HG03064 (cell line): ENCODE results near the gene DGKI.

ENCODE experiments used
- ATAC-seq: cut with Tn5 transposase; IDR thresholded peaks from one replicate; pipeline ENCODE4 v1.9.1; 2021; ENCODE audit warnings: low read depth; ENCODE audit not compliant: unreplicated experiment

DGKI gene

GRCh38 chr7:137393570-137393969, 453.2 kb downstream of the DGKI start:
- ATAC-seq, result no peak

- no peak for ATAC-seq
These were observed 456.7 kb downstream of the DGKI start for GRCh38 chr7:137390076-137390475.

- no peak for ATAC-seq
These were observed 457.9 kb downstream of the DGKI start for GRCh38 chr7:137388916-137389315.

- ATAC-seq, result no peak
These were observed 459.8 kb downstream of the DGKI start for GRCh38 chr7:137386966-137387365.

- no peak for ATAC-seq
These were observed 465.7 kb downstream of the DGKI start for GRCh38 chr7:137381045-137381444.

- ATAC-seq, result no peak
These were observed 473.3 kb downstream of the DGKI start for GRCh38 chr7:137373507-137373906.

GRCh38 chr7:137371616-137372015, 475.2 kb downstream of the DGKI start:
- ATAC-seq, result no peak

GRCh38 chr7:137366995-137367394, 479.8 kb downstream of the DGKI start:
- ATAC-seq, result no peak

GRCh38 chr7:137363683-137364082, 483.1 kb downstream of the DGKI start:
- ATAC-seq, result no peak

- ATAC-seq, result no peak
These were observed 486.6 kb downstream of the DGKI start for GRCh38 chr7:137360087-137360679.

- no peak for ATAC-seq
These were observed 491.8 kb downstream of the DGKI start for GRCh38 chr7:137354961-137355360.

GRCh38 chr7:137354396-137354795, 492.4 kb downstream of the DGKI start:
- no peak for ATAC-seq

- ATAC-seq, result no peak
These were observed 494.8 kb downstream of the DGKI start for GRCh38 chr7:137351941-137352340.

GRCh38 chr7:137345799-137346449, 500.9 kb downstream of the DGKI start:
- no peak for ATAC-seq

GRCh38 chr7:137343281-137343841, 503.4 kb downstream of the DGKI start, which contains the start of gene PTN:
TSS of gene PTN (minus strand) at chr7:137343733. CDS start at chr7:137254973, 88,760 bp downstream.
- no peak for ATAC-seq

GRCh38 chr7:137342828-137343261, 503.9 kb downstream of the DGKI start:
- no peak for ATAC-seq

GRCh38 chr7:137342265-137342664, 504.5 kb downstream of the DGKI start:
- no peak for ATAC-seq

GRCh38 chr7:137337902-137338301, 508.9 kb downstream of the DGKI start:
- ATAC-seq, result no peak

GRCh38 chr7:137335814-137336213, 511.0 kb downstream of the DGKI start:
- ATAC-seq, result no peak

GRCh38 chr7:137331378-137331777, 515.4 kb downstream of the DGKI start:
- ATAC-seq, result no peak
